SIG-M5 treated with dmso at 0.1 percent for 504 hours (cell line): ENCODE measurements around the gene MPO.

ENCODE experiments used
- DNase-seq: peaks from one replicate; lab custom pipeline; 2025; ENCODE audit not compliant: unreplicated experiment; lab: John Stamatoyannopoulos, UW

The MPO gene

DNA sequence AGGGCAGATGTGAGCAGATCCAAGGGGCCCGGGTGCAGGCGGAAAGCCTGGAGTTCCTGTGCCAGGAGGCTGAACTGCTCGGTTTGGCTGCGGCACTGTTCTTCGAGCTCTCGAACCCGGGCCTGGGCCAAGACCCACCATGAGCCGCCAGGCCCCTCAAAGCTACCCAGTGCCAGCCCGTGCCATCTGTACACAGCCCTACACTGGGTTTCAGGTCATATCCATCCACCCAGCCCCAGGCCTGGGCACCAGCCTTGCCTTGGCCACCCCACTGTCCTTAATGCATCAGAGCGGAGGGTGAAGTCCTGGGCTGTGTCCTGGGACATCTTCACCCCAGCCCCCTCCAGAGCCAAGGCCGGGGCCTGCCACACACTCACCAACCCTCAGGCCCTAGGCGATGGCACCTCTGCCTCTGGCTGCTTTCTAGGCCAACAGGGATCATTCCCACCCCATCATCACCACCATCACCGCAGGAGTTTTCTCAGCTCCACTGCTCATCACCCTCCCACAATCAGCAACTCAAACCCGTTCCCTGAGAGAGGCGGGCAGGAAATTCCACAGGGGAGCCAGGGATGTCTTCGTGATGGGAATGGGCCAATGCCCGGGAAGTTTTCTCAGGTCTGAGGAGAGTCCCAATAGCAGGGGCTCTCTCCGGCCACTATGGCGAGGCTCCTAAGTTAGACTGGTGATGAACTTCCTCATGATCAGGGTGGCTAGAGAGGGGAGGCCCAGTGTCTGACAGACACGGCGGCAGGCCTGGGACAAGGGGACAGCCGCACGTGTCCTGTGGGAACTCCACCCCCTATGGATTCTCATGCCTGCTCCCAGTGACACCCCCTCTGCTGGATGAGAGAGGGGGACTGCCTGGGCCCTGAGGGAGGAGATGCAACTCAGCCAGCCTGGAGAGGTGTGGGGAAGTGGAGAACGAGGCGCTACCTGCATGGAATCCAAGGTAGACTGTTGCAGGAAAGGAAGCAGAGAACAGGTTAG lies 38.7 kb upstream of the MPO start:
- no peak for DNase-seq

GRCh38 chr17:58318627-58319172 lies 38.0 kb upstream of the MPO start:
- DNase-seq, result no peak

DNA sequence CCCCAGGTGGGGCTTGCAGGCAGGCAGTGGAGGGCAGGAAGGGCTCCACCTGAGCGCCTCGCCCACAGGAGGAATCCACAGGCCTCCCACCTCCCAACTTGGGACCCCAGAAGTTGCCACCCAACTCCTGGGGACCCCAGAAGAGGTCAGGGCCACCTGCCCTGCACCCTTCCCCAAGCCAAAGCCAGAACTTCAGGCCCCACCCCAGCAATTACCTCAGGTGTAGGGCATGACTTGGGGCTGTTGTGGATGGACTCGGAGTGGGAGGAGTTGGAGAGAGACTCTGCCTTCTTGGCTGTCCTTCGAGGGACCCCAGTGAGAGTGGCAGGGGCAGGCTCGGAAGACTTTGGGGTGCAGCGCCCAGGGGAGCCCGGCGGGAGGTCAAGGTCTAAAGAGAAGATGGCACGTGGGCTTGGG lies 37.3 kb upstream of the MPO start:
- DNase-seq, result no peak

GRCh38 chr17:58317421-58318064 lies 36.8 kb upstream of the MPO start:
- peak; percentile 85 for DNase-seq

DNA sequence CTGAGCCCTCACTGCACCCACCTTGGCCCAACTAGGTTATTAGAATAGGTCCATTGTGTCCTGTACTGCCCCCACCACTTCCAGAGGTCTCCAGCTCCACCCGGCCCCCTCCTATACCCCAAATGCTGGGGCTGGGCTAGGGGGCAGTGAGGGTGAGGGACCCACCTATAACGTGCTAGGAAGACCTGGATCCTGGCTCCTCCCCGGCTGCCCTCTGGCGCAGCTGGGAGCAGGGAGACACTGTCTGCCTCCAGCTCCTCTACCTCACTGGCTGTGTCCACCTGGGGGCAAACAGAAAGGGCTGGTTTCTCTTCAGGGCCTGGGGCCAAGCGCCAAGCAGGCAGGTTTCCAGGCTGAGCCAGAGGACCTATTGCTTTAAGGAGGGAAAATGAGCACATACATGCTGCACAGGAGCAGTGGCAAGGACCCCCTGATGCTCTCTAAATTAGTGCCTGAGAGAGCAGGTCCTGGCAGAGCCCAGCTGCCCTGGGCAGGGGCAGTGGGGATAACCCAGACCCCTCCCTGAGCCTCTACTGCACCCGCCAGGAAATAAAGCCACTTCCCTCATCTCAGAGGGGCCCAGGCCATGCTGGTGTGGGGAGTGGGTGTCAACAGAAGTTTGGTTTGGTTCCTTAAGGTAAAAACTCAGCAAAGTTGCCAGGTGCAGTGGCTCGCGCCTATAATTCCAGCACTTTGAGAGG lies 35.7 kb upstream of the MPO start:
- no peak for DNase-seq

DNA sequence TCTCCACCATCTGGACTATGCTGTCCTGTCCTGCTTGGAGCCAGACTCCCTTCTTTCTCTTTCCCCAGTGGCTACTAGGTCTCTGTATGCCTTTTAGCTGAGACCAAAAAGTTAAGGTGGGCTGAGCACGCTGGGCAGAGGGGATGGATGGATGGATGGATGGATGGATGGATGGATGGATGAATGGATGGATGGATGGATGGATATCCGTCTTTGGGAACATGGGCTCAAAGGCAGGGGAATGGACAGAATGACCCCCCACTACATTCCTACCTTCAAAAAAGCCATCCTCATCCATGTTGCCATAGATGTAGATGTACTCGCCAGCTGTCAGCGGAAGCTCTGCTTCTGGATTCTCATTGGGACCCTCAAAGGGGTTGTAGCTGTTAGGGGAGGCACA lies 35.0 kb upstream of the MPO start:
- no peak for DNase-seq

GRCh38 chr17:58315281-58315711 lies 34.6 kb upstream of the MPO start:
- no peak for DNase-seq

- no peak for DNase-seq
These were observed 33.9 kb upstream of the MPO start for GRCh38 chr17:58314706-58315015.

GRCh38 chr17:58313815-58314705 lies 33.3 kb upstream of the MPO start:
- DNase-seq, result no peak

DNA sequence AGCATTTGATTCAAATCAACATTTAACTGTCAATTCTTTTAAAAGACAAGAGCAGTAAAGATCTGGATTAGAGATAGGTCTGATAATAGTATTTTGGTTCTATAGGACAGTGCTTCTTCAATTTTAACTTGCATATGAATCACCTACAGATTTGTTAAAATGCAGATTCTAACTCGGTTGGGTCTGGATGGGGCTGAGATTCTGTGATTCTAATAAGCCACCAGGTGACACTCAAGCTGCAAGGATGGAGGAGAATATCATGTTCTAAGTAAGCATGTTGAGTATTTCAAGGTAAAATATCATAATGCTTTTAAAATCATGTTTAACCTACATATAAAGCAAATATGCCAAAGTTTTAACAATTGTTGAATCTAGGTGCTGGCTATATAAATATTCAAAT lies 32.1 kb upstream of the MPO start:
- no peak for DNase-seq

DNA sequence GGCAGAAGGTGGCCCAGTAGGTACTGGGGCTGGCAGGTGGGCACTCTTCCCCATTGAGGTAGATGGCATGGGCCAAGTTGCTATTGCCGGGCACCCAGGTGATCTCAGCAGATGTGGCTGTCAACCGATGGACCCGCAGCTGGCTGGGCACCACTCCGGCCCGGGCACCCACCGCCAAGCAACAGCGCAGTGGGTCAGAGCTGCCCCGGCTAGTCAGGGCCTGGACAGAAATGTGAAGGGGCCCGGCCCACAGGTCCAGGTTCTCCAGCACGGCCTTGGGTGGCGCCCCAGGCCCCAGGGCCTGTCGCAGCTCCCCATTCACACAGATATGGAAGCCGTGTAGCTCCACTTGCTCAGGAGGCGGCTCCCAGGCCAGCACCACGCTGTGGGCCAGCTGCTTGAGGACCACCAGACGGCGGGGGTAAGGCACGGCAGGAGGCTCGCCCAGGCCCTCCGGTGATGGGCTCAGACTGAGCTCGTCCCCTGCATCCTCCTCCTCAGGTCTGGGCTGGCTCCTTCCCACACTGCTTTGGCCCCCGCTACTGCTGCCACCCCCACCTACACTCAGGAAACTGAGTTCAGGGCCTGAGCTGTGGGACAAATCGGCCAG lies 31.4 kb upstream of the MPO start:
- DNase-seq, result no peak

GRCh38 chr17:58311429-58311894 lies 30.7 kb upstream of the MPO start:
- no peak for DNase-seq

- DNase-seq, result no peak
These were observed 30.0 kb upstream of the MPO start for GRCh38 chr17:58310511-58311428.

GRCh38 chr17:58309918-58310259 lies 29.2 kb upstream of the MPO start:
- DNase-seq, result no peak

- DNase-seq, result no peak
These were observed 28.5 kb upstream of the MPO start for GRCh38 chr17:58308985-58309917.

DNA sequence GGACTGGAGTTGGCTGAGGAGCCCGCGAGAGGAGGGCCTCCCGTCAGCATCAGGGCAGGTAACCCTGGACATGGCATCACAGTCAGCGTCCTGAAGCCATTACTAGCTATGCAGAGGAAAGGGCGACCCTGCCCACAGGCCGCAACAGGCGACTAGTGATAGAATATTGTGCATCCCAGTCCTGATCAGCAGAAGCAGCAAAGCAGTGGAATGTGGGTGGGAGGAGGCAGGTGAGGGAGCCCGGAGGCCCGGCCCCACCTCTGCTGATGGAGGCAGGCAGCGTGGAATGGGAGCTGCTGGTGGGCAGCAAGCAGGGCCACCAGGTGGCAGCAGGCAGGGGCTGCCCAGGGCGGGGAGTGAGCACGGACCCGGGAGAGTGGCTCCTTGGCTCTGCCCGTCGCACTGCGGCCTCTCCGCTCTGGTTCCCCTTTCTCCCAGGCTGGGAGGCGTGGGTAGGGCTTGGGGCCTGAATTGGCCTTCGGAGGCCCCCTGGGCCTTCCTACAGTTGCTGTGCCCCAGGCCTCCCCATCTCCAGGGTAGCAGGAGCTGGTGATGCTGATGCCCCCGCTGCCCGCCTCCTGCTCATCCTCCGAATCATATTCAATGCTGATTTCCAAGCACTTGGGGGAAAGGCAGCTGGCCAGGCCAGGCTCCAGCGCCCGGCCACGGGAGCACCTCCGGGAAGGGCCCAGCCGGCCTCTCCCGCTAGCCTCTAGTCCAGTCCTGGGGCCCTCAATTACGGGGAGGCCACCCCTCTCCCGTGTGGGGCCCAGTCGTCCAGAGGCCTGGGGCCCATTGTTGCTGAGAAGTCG lies 27.6 kb upstream of the MPO start:
- DNase-seq, result no peak
